NCI-H1048 (cell line): Measurements from ENCODE around the gene CBFA2T3.

ENCODE experiments used
- DNase-seq: peaks from one replicate; lab custom pipeline; 2025; lab: John Stamatoyannopoulos, UW

CBFA2T3 gene

DNA sequence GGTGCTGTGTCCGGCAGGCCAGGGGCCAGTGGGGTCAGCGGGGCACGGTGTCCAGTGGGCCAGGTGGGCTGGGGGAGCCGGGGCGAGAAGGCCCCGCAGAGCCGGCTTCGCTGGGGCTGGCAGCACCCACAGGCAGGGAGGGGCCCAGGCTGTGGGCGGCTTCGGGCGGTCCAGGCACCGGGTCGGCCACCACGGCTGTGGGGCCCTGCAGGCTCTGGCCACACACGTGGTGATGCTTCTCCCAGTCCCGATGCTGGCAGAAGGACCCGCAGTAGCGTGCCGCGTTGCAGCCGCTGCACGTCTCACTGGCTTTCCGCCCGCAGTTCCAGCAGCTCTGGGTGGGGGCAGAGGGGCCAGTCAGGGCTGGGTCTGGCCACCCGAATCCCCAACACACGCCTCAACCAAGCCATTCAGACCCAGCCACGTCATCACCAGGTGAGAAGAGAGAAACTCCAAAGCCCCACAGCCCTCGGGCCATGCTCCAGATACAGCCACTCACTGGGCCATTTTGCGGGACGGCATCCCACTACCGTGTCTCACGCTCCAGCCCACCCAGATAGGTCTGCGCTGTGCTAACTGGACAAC lies 100.0 kb downstream of the CBFA2T3 start:
- no peak for DNase-seq

GRCh38 chr16:88875703-88876234 lies 101.2 kb downstream of the CBFA2T3 start:
- DNase-seq: no peak

- DNase-seq: no peak
Observed at GRCh38 chr16:88874938-88875599, 101.9 kb downstream of the CBFA2T3 start.

DNA sequence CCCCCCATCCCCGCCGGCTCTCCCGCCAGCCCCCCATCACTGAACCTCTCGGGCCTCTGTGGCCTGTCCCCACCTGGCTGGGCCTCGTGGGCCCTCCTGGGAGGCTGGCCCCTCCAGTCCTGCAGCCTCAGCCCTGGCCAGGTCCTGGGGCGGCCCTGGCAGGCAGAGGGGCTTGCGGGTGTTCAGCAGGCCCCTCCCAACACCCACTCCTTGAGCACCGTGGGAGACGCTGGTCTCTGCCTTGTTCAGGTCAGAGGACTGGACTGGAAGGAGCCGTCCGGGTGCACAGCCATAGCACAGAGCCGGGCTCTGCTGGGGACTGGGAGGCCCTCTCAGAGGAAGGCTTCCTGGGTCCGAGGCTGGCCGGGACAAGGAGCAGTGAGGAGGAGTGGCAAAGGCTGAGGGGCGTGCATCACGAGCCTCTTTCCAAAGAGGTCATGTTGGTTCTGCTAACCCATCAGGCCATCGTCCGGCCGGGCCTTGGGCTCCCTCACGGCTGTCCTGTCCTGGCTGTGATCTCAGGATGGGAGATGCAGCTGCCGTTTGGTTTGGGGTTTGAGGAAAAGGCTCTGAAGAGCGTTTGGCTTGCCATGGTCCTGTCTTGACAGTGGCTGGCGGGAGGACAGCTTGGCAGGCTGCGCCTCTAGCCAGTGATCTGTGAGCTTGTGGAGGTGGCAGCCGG lies 104.2 kb downstream of the CBFA2T3 start:
- no peak for DNase-seq

GRCh38 chr16:88871730-88872416 lies 105.1 kb downstream of the CBFA2T3 start:
- no peak for DNase-seq

DNA sequence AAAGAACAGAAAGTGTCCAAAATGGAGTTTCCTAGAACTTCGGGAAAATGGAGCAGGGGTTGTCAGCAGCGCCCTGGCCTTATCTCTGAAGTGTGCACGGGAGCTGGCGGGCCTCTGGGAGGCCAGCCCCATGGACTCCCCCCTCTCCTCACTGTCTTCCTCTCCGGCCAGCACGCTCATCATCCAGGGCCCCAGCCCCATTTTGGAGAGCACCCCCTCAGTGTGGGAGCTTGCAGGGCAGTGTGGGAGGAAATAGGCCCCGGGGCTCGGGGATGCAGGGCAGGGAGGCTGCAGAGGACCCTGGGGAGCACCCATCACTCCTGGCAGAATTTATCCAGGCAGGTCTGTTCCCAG lies 105.7 kb downstream of the CBFA2T3 start:
- DNase-seq: no peak

GRCh38 chr16:88870608-88871348 lies 106.2 kb downstream of the CBFA2T3 start:
- no peak for DNase-seq

DNA sequence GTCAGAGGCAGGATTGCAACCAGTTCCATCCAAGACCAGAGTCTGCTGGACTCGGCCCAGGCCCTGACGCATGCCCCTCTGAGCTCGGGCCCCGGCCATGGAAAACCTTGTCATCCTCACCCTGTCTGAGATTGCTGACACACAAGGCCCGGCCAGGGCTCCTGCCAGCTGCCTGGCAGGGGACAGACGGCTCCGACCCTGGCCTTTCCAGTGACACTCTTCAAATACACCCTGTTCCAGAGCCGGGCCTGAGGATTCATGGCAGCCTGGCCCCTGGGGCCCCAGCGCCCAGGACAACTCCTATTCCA lies 107.4 kb downstream of the CBFA2T3 start:
- no peak for DNase-seq

- no peak for DNase-seq
Observed at GRCh38 chr16:88868974-88869672, 107.9 kb downstream of the CBFA2T3 start.

- no peak for DNase-seq
Observed at GRCh38 chr16:88867581-88868246, 109.3 kb downstream of the CBFA2T3 start.

DNA sequence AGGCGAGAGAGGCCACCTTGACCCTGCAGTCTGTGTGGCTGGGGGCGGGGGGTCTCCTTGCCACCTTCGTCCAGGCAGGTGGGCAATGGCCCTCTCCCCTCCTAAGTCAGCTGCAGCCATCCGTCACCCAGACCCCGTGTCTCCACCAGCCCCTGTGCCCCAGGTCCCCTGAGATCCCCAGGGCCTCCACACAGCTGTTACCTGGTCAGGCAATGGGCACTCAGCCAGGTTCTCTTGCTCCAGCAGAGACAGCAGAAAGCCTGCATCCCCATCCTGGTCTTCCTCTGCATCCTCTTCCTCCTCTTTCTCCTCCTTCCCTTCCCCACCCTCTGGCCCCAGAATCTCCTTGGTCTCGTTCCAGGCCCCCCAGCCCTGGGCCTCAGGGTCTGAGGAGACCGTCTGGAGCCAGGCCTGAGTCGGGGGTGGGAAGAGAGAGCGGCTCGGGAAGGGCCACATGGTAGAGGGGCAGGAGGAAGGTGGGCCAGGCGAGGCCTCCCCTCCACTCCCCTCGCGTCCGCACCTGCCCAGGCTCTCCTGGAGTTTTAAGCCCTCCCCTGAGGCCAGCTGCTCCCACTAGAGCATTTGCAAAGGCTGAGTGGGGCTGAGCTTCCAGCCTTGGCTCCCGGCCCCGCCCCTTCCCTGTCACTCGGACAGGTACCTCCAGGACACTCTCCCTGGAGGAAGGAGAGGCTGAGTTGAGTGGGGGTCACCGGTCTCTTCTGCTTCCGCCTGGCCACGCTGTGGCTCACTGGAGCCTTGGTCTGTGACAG lies 110.7 kb downstream of the CBFA2T3 start, which contains the start of gene PABPN1L:
Gene PABPN1L, minus strand, starts transcription at position 510 of the 770 bp plus-strand sequence. Its CDS starts 54 bp downstream, at position 456.
- no peak for DNase-seq

DNA sequence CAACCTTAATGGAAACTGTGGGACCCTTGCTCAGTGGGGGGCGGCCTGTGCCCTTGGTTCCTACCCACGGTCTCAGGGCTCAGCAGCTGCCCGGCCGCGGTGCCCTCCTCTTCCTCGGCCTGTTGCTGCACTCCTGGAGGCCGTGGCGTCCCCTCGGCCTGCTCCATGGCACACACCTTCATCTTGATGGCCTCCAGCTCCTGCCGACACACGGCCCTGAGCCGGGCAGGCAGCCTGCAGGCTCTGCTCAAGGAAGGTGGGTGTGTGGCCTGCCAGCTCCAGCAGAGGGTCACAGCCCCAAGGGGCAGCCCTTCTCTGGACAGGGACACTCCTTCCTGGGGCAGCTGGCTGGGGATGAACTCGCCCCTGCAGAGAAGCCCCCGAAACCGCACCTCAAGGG lies 111.3 kb downstream of the CBFA2T3 start:
- no peak for DNase-seq

GRCh38 chr16:88865310-88865709 lies 111.7 kb downstream of the CBFA2T3 start:
- DNase-seq: no peak

GRCh38 chr16:88864521-88864920 lies 112.5 kb downstream of the CBFA2T3 start:
- no peak for DNase-seq

GRCh38 chr16:88864099-88864498 lies 112.9 kb downstream of the CBFA2T3 start:
- no peak for DNase-seq

DNA sequence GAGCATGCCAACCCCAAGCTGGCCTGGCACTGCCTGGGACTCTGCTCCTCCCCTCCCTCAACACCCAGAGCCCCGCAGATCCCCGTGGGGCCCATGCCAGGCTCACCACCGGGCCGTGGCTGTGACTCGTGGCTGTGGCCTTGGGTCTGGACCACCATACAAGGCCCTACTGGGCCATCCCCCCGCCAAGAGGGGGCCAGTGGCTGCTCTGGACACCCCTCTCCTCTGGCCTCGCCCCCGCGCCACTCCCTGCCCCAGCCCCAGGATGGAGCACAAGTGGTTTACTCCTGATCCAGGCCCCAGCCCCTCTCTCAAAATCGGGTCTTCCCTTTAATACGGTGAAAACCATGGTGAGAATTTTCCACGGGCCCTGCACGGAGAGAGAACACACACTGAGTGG lies 113.6 kb downstream of the CBFA2T3 start:
- no peak for DNase-seq

DNA sequence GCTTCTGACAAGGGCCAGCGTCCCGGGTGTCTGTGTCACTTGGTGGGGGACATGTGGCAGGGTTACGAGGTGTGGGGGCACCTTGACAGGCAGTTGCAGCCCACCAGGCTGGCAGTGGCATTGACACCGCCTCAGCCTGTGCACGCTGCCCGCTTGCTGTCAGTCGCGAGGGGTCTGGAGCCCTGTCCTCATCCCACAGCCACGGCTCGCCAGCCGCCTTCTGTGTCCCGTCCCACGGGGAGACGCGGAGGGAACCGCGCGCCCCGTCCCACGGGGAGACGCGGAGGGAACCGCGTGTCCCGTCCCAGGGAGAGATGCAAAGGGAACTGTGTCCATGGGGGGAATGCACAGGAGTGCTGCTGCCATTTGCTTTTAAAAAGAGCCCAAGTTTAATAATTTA lies 114.0 kb downstream of the CBFA2T3 start:
- DNase-seq: no peak

DNA sequence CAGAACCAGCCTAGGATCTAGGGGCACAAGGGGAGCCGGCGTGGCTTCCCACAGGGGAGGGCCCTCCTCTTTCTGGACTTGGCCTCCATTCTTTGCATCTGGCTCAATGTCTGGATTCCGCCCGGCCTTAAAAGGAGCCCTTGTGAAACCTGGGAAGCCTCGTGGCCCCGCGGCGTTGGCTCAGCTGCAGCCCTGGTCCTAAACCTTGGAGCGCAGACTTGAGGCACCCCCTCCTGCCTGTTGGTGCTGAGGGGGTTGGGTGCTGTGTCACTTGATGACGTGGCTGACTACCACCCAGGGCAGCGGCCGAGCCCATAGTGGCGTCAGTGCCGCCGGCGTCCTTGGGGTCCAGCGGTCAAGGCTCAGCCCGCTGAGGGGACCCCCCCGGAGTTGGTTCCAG lies 115.6 kb downstream of the CBFA2T3 start:
- no peak for DNase-seq

GRCh38 chr16:88859381-88860091 lies 117.5 kb downstream of the CBFA2T3 start:
- no peak for DNase-seq
